Trophoblast cell (in vitro differentiated cells and primary cell): ENCODE data around the gene ATP1A4.

Source experiments
- DNase-seq, 2 donors: peaks; one replicate each; pipeline ENCODE4 v3.0.0-alpha.2; 2016
- H2AFZ ChIP-seq: 2 replicates; pipeline ENCODE4 v1.6.1; 2013; ENCODE audit warnings: low read length, moderate library complexity, mild to moderate bottlenecking; ENCODE audit not compliant: insufficient read depth, poor library complexity
- H2AK5ac ChIP-seq: 2 replicates; pipeline ENCODE4 v1.6.1; 2013; ENCODE audit warnings: mild to moderate bottlenecking, low read length
- H2BK120ac ChIP-seq: 2 replicates; pipeline ENCODE4 v1.6.1; 2013; ENCODE audit warnings: low read length, mild to moderate bottlenecking, moderate library complexity; ENCODE audit not compliant: insufficient read depth, poor library complexity
- H2BK12ac ChIP-seq: 2 replicates; pipeline ENCODE4 v1.6.1; 2013; ENCODE audit warnings: mild to moderate bottlenecking, low read length, moderate library complexity
- H2BK5ac ChIP-seq: 2 replicates; pipeline ENCODE4 v1.6.1; 2013; ENCODE audit warnings: low read length, low read depth, moderate library complexity, mild to moderate bottlenecking; ENCODE audit not compliant: poor library complexity
- H3K14ac ChIP-seq: 2 replicates; pipeline ENCODE4 v1.6.1; 2013; ENCODE audit warnings: mild to moderate bottlenecking, low read length
- H3K18ac ChIP-seq: 2 replicates; pipeline ENCODE4 v1.6.1; 2013; ENCODE audit warnings: mild to moderate bottlenecking, low read length
- H3K23ac ChIP-seq: 2 replicates; pipeline ENCODE4 v1.6.1; 2013; ENCODE audit warnings: low read length
- H3K27ac ChIP-seq: 2 replicates; pipeline ENCODE4 v1.5.1; 2013; ENCODE audit warnings: low read depth, mild to moderate bottlenecking, inconsistent platforms, low read length, moderate library complexity
- H3K27me3 ChIP-seq: 2 replicates; pipeline ENCODE4 v1.6.1; 2013; ENCODE audit warnings: inconsistent platforms, mild to moderate bottlenecking, low read length, moderate library complexity; ENCODE audit not compliant: insufficient read depth
- H3K36me3 ChIP-seq, 2 experiments: 1 replicate in 1 of 2; 2 replicates in 1 of 2; pipeline ENCODE4 v1.6.1; 2013; ENCODE audit warnings: low read length in 2 of 2, mild to moderate bottlenecking in 2 of 2, moderate library complexity in 1 of 2; ENCODE audit not compliant: insufficient read depth in 2 of 2, control insufficient read depth in 1 of 2
- H3K4ac ChIP-seq: 2 replicates; pipeline ENCODE4 v1.6.1; 2013; ENCODE audit warnings: low read depth, mild to moderate bottlenecking, low read length, moderate library complexity
- H3K4me1 ChIP-seq, 2 experiments: 1 replicate in 1 of 2; 2 replicates in 1 of 2; pipeline ENCODE4 v1.6.1; 2013; ENCODE audit warnings: low read length in 2 of 2, mild to moderate bottlenecking in 2 of 2, moderate library complexity in 1 of 2; ENCODE audit not compliant: insufficient read depth in 2 of 2, control insufficient read depth in 1 of 2
- H3K4me2 ChIP-seq: 2 replicates; pipeline ENCODE4 v1.6.1; 2013; ENCODE audit warnings: inconsistent platforms, mild to moderate bottlenecking, low read length, moderate library complexity
- H3K4me3 ChIP-seq: 2 replicates; pipeline ENCODE4 v1.5.1; 2013; ENCODE audit warnings: mild to moderate bottlenecking, low read depth, low read length, inconsistent platforms
- H3K79me1 ChIP-seq: one replicate; pipeline ENCODE4 v1.6.1; 2013; ENCODE audit warnings: low read length
- H3K79me2 ChIP-seq: 2 replicates; pipeline ENCODE4 v1.6.1; 2013; ENCODE audit warnings: low read length, mild to moderate bottlenecking; ENCODE audit not compliant: control insufficient read depth, insufficient read depth, poor library complexity
- H3K9ac ChIP-seq: 2 replicates; pipeline ENCODE4 v1.6.1; 2013; ENCODE audit warnings: mild to moderate bottlenecking, low read length
- H3K9me3 ChIP-seq: 2 replicates; pipeline ENCODE4 v1.6.1; 2013; ENCODE audit warnings: low read depth, mild to moderate bottlenecking, control low read depth, inconsistent platforms, low read length; ENCODE audit not compliant: insufficient read depth
- H4K12ac ChIP-seq: 2 replicates; pipeline ENCODE4 v1.6.1; 2013; ENCODE audit warnings: low read depth, mild to moderate bottlenecking, low read length, moderate library complexity
- H4K8ac ChIP-seq: 2 replicates; pipeline ENCODE4 v1.6.1; 2013; ENCODE audit warnings: low read depth, mild to moderate bottlenecking, low read length, moderate library complexity
- H4K91ac ChIP-seq: one replicate; pipeline ENCODE4 v1.6.1; 2013; ENCODE audit warnings: low read depth, mild to moderate bottlenecking, low read length, moderate library complexity
- WGBS: extraction: QIAGEN DNeasy Blood & Tissue Kit; methylation state at CpG from one replicate; pipeline ENCODE4 v1.1.7; 2013; ENCODE audit warnings: missing lambda C conversion rate; ENCODE audit not compliant: insufficient read length, insufficient coverage; ENCODE audit errors: extremely low coverage; 5-methylcytosine and 5-hydroxymethylcytosine counted together

ATP1A4 gene

GRCh38 chr1:160191756-160192155, 40.4 kb downstream of the ATP1A4 start:
- peaks cover 12% of the 10 kb centered on the region for H3K9me3 ChIP-seq
- no peak overlapping the region for H2AK5ac ChIP-seq
- no CpG with 5 or more reads among the region's 3 CpGs for WGBS
- H4K12ac ChIP-seq, result no peak overlapping the region
- no peaks in the 10 kb centered on the region for H3K27me3 ChIP-seq
- H2BK120ac ChIP-seq, result no peak overlapping the region
- no peak overlapping the region for H2AFZ ChIP-seq
- peak overlapping the region; percentile 51 for H3K9ac ChIP-seq
- H4K8ac ChIP-seq, result no peak overlapping the region
- no peak overlapping the region for H2BK12ac ChIP-seq
- H3K4me3 ChIP-seq, result no peak overlapping the region
- DNase-seq, result no peak
- H3K36me3 ChIP-seq, result peaks cover 0 to 7% of the 10 kb centered on the region in 2 experiments
- H3K27ac ChIP-seq, result no peak overlapping the region
- H3K18ac ChIP-seq, result no peak overlapping the region
- no peak overlapping the region for H3K14ac ChIP-seq
- no peak overlapping the region for H3K23ac ChIP-seq
- H3K4me2 ChIP-seq, result no peak overlapping the region
- no peaks in the 10 kb centered on the region for H3K79me2 ChIP-seq
- peaks cover 8 to 10% of the 10 kb centered on the region in 2 experiments for H3K4me1 ChIP-seq
- H3K79me1 ChIP-seq, result peaks cover 2% of the 10 kb centered on the region
- H3K4ac ChIP-seq, result no peak overlapping the region
- no peak overlapping the region for H4K91ac ChIP-seq
- H2BK5ac ChIP-seq, result no peak overlapping the region

- H3K4me1 ChIP-seq, result peaks cover 8% of the 10 kb centered on the region in 2 experiments
- H2BK120ac ChIP-seq, result no peak overlapping the region
- no peak overlapping the region for H3K9ac ChIP-seq
- no peaks in the 10 kb centered on the region for H3K79me2 ChIP-seq
- no peak overlapping the region for H3K4ac ChIP-seq
- H3K79me1 ChIP-seq, result peaks cover 2% of the 10 kb centered on the region
- H3K27ac ChIP-seq, result no peak overlapping the region
- DNase-seq, result peak in 1 of 2 donors; percentile 36
- H3K14ac ChIP-seq, result no peak overlapping the region
- no peak overlapping the region for H3K23ac ChIP-seq
- H2BK5ac ChIP-seq, result no peak overlapping the region
- H3K4me2 ChIP-seq, result no peak overlapping the region
- H3K27me3 ChIP-seq, result no peaks in the 10 kb centered on the region
- peaks cover 0 to 7% of the 10 kb centered on the region in 2 experiments for H3K36me3 ChIP-seq
- no peak overlapping the region for H4K91ac ChIP-seq
- no peak overlapping the region for H4K12ac ChIP-seq
- H3K18ac ChIP-seq, result no peak overlapping the region
- H2AK5ac ChIP-seq, result no peak overlapping the region
- peaks cover 12% of the 10 kb centered on the region for H3K9me3 ChIP-seq
- H2BK12ac ChIP-seq, result no peak overlapping the region
- H4K8ac ChIP-seq, result no peak overlapping the region
- H2AFZ ChIP-seq, result no peak overlapping the region
- no peak overlapping the region for H3K4me3 ChIP-seq
Observed at GRCh38 chr1:160192234-160192633, 40.8 kb downstream of the ATP1A4 start.

DNA sequence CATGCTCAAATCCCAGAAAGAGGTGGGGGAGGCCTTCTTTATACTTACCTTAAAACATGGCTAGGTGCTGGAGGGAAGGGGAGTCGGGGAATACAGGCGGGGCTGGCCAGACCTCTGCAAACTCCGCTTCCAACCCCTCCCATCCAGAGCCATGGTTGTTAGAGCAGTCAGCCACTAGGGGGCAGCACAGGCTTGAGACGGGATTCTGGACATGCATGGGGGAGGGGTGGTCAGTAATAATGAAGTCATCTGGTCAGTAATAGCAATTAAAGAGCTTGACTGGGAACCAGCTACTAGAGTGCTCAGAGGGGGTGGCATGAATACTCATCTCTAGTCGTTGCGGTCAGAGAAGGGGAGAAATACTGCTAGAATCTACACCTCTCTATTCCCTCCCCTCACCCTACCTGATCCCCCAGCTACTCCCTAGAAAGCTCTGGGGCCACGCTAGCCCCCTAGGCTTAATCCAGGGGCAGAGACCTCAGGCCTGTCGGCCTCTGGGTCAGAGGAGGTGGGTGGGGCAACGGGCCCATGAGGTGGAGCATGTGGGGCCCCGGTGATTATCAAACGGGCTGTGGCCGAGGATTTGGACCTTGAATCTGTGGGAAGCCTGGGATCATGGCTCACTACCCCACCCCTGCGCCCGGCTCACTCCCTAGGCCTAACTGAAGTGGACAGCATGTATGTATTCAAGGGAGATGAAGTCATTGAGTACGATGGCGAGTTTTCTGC, 41.9 kb downstream of the ATP1A4 start:
- H2AFZ ChIP-seq, result no peak overlapping the region
- no peak overlapping the region for H2BK120ac ChIP-seq
- H3K4me3 ChIP-seq, result no peak overlapping the region
- peaks cover 0 to 7% of the 10 kb centered on the region in 2 experiments for H3K36me3 ChIP-seq
- peaks cover 12% of the 10 kb centered on the region for H3K9me3 ChIP-seq
- no peaks in the 10 kb centered on the region for H3K79me2 ChIP-seq
- H4K91ac ChIP-seq, result no peak overlapping the region
- no peak overlapping the region for H3K18ac ChIP-seq
- no peak overlapping the region for H3K4ac ChIP-seq
- H3K23ac ChIP-seq, result no peak overlapping the region
- no peaks in the 10 kb centered on the region for H3K27me3 ChIP-seq
- H2AK5ac ChIP-seq, result no peak overlapping the region
- H3K79me1 ChIP-seq, result peaks cover under 1% of the 10 kb centered on the region
- peak; percentile 74 to 94 for DNase-seq
- no peak overlapping the region for H3K14ac ChIP-seq
- no peak overlapping the region for H2BK12ac ChIP-seq
- no CpG with 5 or more reads among the region's 16 CpGs for WGBS
- H4K12ac ChIP-seq, result no peak overlapping the region
- no peak overlapping the region for H2BK5ac ChIP-seq
- no peak overlapping the region for H3K27ac ChIP-seq
- H3K9ac ChIP-seq, result peak overlapping the region; percentile 20
- no peak overlapping the region for H3K4me2 ChIP-seq
- H4K8ac ChIP-seq, result no peak overlapping the region
- H3K4me1 ChIP-seq, result peaks cover 8% of the 10 kb centered on the region in 2 experiments

DNA sequence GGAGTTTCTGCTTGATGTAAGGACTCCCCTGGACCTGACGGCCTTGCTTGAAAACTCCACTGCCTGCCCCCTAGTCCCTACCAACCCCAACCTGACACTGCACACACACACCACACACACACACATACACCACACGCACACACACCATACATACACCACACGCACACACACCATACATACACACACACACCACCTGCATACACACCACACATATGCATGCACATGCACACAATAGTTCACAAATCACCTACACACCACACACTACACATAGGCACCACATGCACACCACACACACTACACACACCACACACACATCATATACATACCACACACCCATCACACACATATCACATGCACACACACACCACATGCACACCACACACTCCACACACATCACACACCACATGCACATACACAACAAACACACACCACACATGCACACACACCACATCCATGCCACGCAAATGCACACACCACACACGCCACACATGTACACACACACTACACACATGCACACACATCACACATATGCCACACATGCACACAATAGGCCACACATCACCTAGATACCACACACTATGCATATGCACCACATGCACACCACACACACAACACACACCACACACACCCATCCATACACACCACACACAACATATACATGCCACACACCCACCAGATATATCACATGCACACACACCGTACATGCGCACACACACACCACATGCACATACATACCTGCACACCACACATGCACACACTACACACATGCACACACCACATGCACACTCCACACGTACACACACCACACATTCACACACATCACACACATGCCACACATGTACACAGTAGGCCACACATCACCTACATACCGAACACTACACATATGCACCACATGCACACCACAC, 42.7 kb downstream of the ATP1A4 start:
- H3K23ac ChIP-seq, result peak overlapping the region; percentile 74
- DNase-seq, result no peak
- no peak overlapping the region for H2BK12ac ChIP-seq
- peaks cover 0 to 7% of the 10 kb centered on the region in 2 experiments for H3K36me3 ChIP-seq
- H2AK5ac ChIP-seq, result no peak overlapping the region
- no peaks in the 10 kb centered on the region for H3K27me3 ChIP-seq
- H4K12ac ChIP-seq, result no peak overlapping the region
- H2AFZ ChIP-seq, result no peak overlapping the region
- no peak overlapping the region for H3K14ac ChIP-seq
- peaks cover 5 to 8% of the 10 kb centered on the region in 2 experiments for H3K4me1 ChIP-seq
- peaks cover 12% of the 10 kb centered on the region for H3K9me3 ChIP-seq
- H2BK120ac ChIP-seq, result no peak overlapping the region
- H3K18ac ChIP-seq, result no peak overlapping the region
- no peak overlapping the region for H3K27ac ChIP-seq
- H3K79me2 ChIP-seq, result no peaks in the 10 kb centered on the region
- H3K4ac ChIP-seq, result no peak overlapping the region
- no peak overlapping the region for H4K8ac ChIP-seq
- no peak overlapping the region for H2BK5ac ChIP-seq
- H4K91ac ChIP-seq, result no peak overlapping the region
- WGBS, result 100% methylated on average over 2 of the region's 9 CpGs
- H3K79me1 ChIP-seq, result no peaks in the 10 kb centered on the region
- H3K4me3 ChIP-seq, result peak overlapping the region; percentile 62
- no peak overlapping the region for H3K4me2 ChIP-seq
- no peak overlapping the region for H3K9ac ChIP-seq
